B cell (primary cell): ENCODE results near the gene BEST1. TPM values are rescaled to one million over a fixed set of nuclear protein-coding genes. Genes with fewer than 3 reads are reported as not detected.

Experiments
- ATAC-seq: fragments of 200-7000 bp; cut with Tn5 transposase; one replicate; pipeline ENCODE4 v1.10.0; 2021; ENCODE audit warnings: low read depth, mild to moderate bottlenecking, moderate number of reproducible peaks, moderate library complexity
- CTCF ChIA-PET: fragments of 350-600 bp; sonication (Branson Sonifier 250); formaldehyde crosslinking; loops from one replicate; lab custom pipeline; 2021; ENCODE audit warnings: antibody characterized with exemption, inconsistent platforms; lab: Charles Lee
- POLR2A ChIA-PET: fragments of 350-600 bp; sonication (Branson Sonifier 250); formaldehyde crosslinking; loops from one replicate; lab custom pipeline; 2021; ENCODE audit warnings: antibody characterized with exemption; lab: Charles Lee
- DNase-seq: peaks from one replicate; pipeline ENCODE4 v3.0.0; 2013
- H2AFZ ChIP-seq: 2 replicates; pipeline ENCODE4 v1.6.1; 2012; ENCODE audit warnings: mild to moderate bottlenecking, low read depth, low read length; ENCODE audit not compliant: insufficient read depth, poor library complexity, severe bottlenecking
- H3K27ac ChIP-seq, 2 donors: 1 replicate in 1 of 2; 2 replicates in 1 of 2; pipeline ENCODE4 v1.5.1; 2012 to 2013; ENCODE audit warnings: low read length in 2 of 2, mild to moderate bottlenecking in 2 of 2, moderate library complexity in 1 of 2
- H3K27me3 ChIP-seq, 4 experiments: fragments of 200-600 bp in 1 of 4; sonication (generic) in 1 of 4; replicated peaks in 1 of 4; 1 replicate in 2 of 4; 2 replicates in 2 of 4; pipeline versions ENCODE4 v1.6.1 to v1.7.0; 2013 to 2016; ENCODE audit warnings: low read length in 3 of 4, mild to moderate bottlenecking in 2 of 4, mixed read lengths in 1 of 4, moderate library complexity in 1 of 4; ENCODE audit not compliant: insufficient read depth in 4 of 4, control insufficient read depth in 3 of 4; ENCODE audit errors: control extremely low read depth in 1 of 4
- H3K36me3 ChIP-seq, 2 experiments: replicated peaks in 1 of 2; 1 replicate in 1 of 2; 2 replicates in 1 of 2; pipeline versions ENCODE4 v1.6.1 to v1.7.1; 2013; ENCODE audit warnings: low read length in 1 of 2; ENCODE audit not compliant: insufficient read depth in 2 of 2, control insufficient read depth in 1 of 2; ENCODE audit errors: control extremely low read depth in 1 of 2, extremely low read depth in 1 of 2
- H3K4me1 ChIP-seq, 2 donors: fragments of 200-600 bp in 1 of 2; sonication (generic) in 1 of 2; 1 replicate in 1 of 2; 2 replicates in 1 of 2; pipeline versions ENCODE4 v1.5.1 to v1.6.1; 2013 to 2017; ENCODE audit warnings: low read length in 2 of 2; ENCODE audit not compliant: control insufficient read depth in 2 of 2, insufficient read depth in 2 of 2
- H3K4me2 ChIP-seq: replicated peaks from 2 replicates; pipeline ENCODE3; 2012; ENCODE audit warnings: mild to moderate bottlenecking, low read depth, low read length; ENCODE audit not compliant: poor library complexity, severe bottlenecking
- H3K4me3 ChIP-seq, 5 experiments: fragments of 200-600 bp in 1 of 5; sonication (generic) in 1 of 5; 1 replicate in 3 of 5; 2 replicates in 2 of 5; pipeline versions ENCODE4 v1.5.1 to v1.7.0; 2011 to 2016; ENCODE audit warnings: low read length in 4 of 5, mild to moderate bottlenecking in 4 of 5, low read depth in 2 of 5, control low read depth in 1 of 5, moderate library complexity in 1 of 5; ENCODE audit not compliant: insufficient read depth in 1 of 5; ENCODE audit errors: control extremely low read depth in 1 of 5, extremely low read depth in 1 of 5
- H3K79me2 ChIP-seq: fragments of 200-600 bp; sonication (generic); one replicate; pipeline ENCODE4 v1.6.0; 2016; ENCODE audit warnings: low read length; ENCODE audit not compliant: control insufficient read depth, insufficient read depth
- H3K9ac ChIP-seq: fragments of 200-600 bp; sonication (generic); 2 replicates; pipeline ENCODE4 v1.6.1; 2017; ENCODE audit warnings: mild to moderate bottlenecking, low read length, moderate library complexity
- H3K9me3 ChIP-seq, 3 donors: one replicate each; pipeline versions ENCODE4 v1.6.1 to v1.7.1; 2013; ENCODE audit warnings: low read length in 2 of 3; ENCODE audit not compliant: control insufficient read depth in 2 of 3, insufficient read depth in 1 of 3; ENCODE audit errors: control extremely low read depth in 1 of 3
- H4K20me1 ChIP-seq: 2 replicates; pipeline ENCODE4 v1.6.0; 2012; ENCODE audit warnings: mild to moderate bottlenecking, low read length; ENCODE audit not compliant: insufficient read depth, control insufficient read depth, poor library complexity, severe bottlenecking
- H3K27ac Mint-ChIP-seq: one replicate; pipeline ENCODE4 v1.8.0; 2021; ENCODE audit warnings: mixed read lengths
- H3K27me3 Mint-ChIP-seq: one replicate; pipeline ENCODE4 v1.8.0; 2021; ENCODE audit warnings: mixed read lengths
- H3K4me1 Mint-ChIP-seq: one replicate; pipeline ENCODE4 v1.8.0; 2021; ENCODE audit warnings: mixed read lengths
- H3K4me3 Mint-ChIP-seq: one replicate; pipeline ENCODE4 v1.8.0; 2021; ENCODE audit warnings: mixed read lengths
- H3K9me3 Mint-ChIP-seq: one replicate; pipeline ENCODE4 v1.8.0; 2022; ENCODE audit warnings: mixed read lengths; ENCODE audit not compliant: insufficient read depth
- EZH2 ChIP-seq: IDR thresholded peaks from 2 replicates; pipeline ENCODE4 v1.6.1; 2012; ENCODE audit warnings: borderline replicate concordance, low read depth, mild to moderate bottlenecking, moderate library complexity, low read length; ENCODE audit not compliant: insufficient read depth, poor library complexity, severe bottlenecking
- WGBS: methylation state at CpG from one replicate; pipeline ENCODE4 v1.1.5; 2013; ENCODE audit warnings: missing lambda C conversion rate; ENCODE audit not compliant: insufficient coverage; 5-methylcytosine and 5-hydroxymethylcytosine counted together
- intact Hi-C: fragments of 100-400 bp; cut with micrococcal nuclease; formaldehyde crosslinking; loops from one replicate; pipeline ENCODE4 v1.10.0; 2022
- polyA plus RNA-seq: library from polyadenylated mRNA; depleted of rRNA; stranded (reverse); fragments of >200 nt; gene quantifications from 2 replicates; pipeline ENCODE4 v1.2.3, GENCODE V29; 2012
- total RNA-seq, 2 donors: library from RNA; stranded (reverse); fragments of 120-200 nt in 1 of 2; gene quantifications; 1 replicate in 1 of 2; 2 replicates in 1 of 2; pipeline versions ENCODE4 v1.2.3 to v1.2.4, GENCODE V29; 2013 to 2022
- TF ChIP-seq, protein P1 (sequence below): fragments of 200-600 bp; IDR thresholded peaks from one replicate; pipeline ENCODE4 v1.8.0; 2022; ENCODE audit warnings: antibody characterized with exemption, mild to moderate bottlenecking

The BEST1 gene
- total and polyA plus RNA-seq, 2 donors (not counting 1 experiment from before 2014, with no cell fraction given): 0.07 to 0.99 TPM

- H3K4me2 ChIP-seq: no peak overlapping the region
- CTCF ChIA-PET: interaction anchor here (0.6 to 2.8 kb wide), 3 partner anchors 9 to 173 kb away, joined by 4 to 16 read pairs (median 4); no protein-coding TSS in a partner anchor
- no peak overlapping the region for H3K9ac ChIP-seq
- no peak overlapping the region for H2AFZ ChIP-seq
- H3K36me3 ChIP-seq: no peaks in the 10 kb centered on the region
- H3K4me3 Mint-ChIP-seq: no peak overlapping the region
- H3K4me3 ChIP-seq: no peak overlapping the region
- H3K27me3 ChIP-seq: peaks cover 0 to 3% (median 1%) of the 10 kb centered on the region in 4 experiments
- H3K4me1 ChIP-seq: peaks cover 0 to 9% of the 10 kb centered on the region in 2 donors
- H3K27ac Mint-ChIP-seq: no peak overlapping the region
- no peaks in the 10 kb centered on the region for H3K9me3 Mint-ChIP-seq
- no peaks in the 10 kb centered on the region for H3K79me2 ChIP-seq
- TF ChIP-seq, protein P1, sequence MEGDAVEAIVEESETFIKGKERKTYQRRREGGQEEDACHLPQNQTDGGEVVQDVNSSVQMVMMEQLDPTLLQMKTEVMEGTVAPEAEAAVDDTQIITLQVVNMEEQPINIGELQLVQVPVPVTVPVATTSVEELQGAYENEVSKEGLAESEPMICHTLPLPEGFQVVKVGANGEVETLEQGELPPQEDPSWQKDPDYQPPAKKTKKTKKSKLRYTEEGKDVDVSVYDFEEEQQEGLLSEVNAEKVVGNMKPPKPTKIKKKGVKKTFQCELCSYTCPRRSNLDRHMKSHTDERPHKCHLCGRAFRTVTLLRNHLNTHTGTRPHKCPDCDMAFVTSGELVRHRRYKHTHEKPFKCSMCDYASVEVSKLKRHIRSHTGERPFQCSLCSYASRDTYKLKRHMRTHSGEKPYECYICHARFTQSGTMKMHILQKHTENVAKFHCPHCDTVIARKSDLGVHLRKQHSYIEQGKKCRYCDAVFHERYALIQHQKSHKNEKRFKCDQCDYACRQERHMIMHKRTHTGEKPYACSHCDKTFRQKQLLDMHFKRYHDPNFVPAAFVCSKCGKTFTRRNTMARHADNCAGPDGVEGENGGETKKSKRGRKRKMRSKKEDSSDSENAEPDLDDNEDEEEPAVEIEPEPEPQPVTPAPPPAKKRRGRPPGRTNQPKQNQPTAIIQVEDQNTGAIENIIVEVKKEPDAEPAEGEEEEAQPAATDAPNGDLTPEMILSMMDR: no peak
- TF ChIP-seq EZH2: no peak
- ATAC-seq (no peak), DNase-seq (no peak)
- no peaks in the 10 kb centered on the region for H3K4me1 Mint-ChIP-seq
- H3K27me3 Mint-ChIP-seq: peaks cover 6% of the 10 kb centered on the region
- POLR2A ChIA-PET: no interaction called here
- no peak overlapping the region for H3K27ac ChIP-seq
- intact Hi-C loops: no loop called here
- no peaks in the 10 kb centered on the region for H4K20me1 ChIP-seq
- 92% methylated on average over 6 of the region's 10 CpGs for WGBS
- peaks cover 0 to 5% (median 0%) of the 10 kb centered on the region in 3 donors for H3K9me3 ChIP-seq
Measured at GRCh38 chr11:61908730-61909316, 41.3 kb upstream of the BEST1 start.
